ENCODE results near the gene SGCD.

SGCD gene

GRCh38 chr5:156326718-156327259, at the start of gene SGCD:
SGCD (plus strand) TSS chr5:156327164.
- DNase-seq = peak; percentile 53 to 79

- no peak for DNase-seq
These were observed 49.7 kb upstream of the SGCD start for GRCh38 chr5:156277290-156277689.

- no peak for DNase-seq
These were observed 31.5 kb upstream of the SGCD start for GRCh38 chr5:156295431-156295830.

GRCh38 chr5:156310115-156310514, 16.8 kb upstream of the SGCD start:
- DNase-seq = no peak

GRCh38 chr5:156312897-156313694, 13.9 kb upstream of the SGCD start:
- DNase-seq = no peak

GRCh38 chr5:156314416-156314815, 12.5 kb upstream of the SGCD start:
- DNase-seq = no peak

- DNase-seq = no peak
These were observed 4.3 kb upstream of the SGCD start for GRCh38 chr5:156322666-156323065.

- DNase-seq = peak in 1 of 2 donors; percentile 79
These were observed 332 bp downstream of the SGCD start for GRCh38 chr5:156327296-156327695.

- peak in 1 of 2 donors; percentile 8 for DNase-seq
These were observed 1.2 kb downstream of the SGCD start for GRCh38 chr5:156328161-156328560.

- DNase-seq = no peak
These were observed 1.8 kb downstream of the SGCD start for GRCh38 chr5:156328766-156329165.

GRCh38 chr5:156329171-156329611, 2.2 kb downstream of the SGCD start:
- DNase-seq = no peak

GRCh38 chr5:156330141-156330870, 3.3 kb downstream of the SGCD start:
- DNase-seq = no peak

GRCh38 chr5:156331181-156331580, 4.2 kb downstream of the SGCD start:
- DNase-seq = no peak

- DNase-seq = no peak
These were observed 4.9 kb downstream of the SGCD start for GRCh38 chr5:156331845-156332244.

- no peak for DNase-seq
These were observed 5.3 kb downstream of the SGCD start for GRCh38 chr5:156332245-156332644.

- DNase-seq = no peak
These were observed 12.3 kb downstream of the SGCD start for GRCh38 chr5:156339139-156339841.

- no peak for DNase-seq
These were observed 13.9 kb downstream of the SGCD start for GRCh38 chr5:156340893-156341292.

GRCh38 chr5:156350256-156350655, 23.3 kb downstream of the SGCD start:
- no peak for DNase-seq

- DNase-seq = no peak
These were observed 24.5 kb downstream of the SGCD start for GRCh38 chr5:156351423-156351822.

- no peak for DNase-seq
These were observed 27.6 kb downstream of the SGCD start for GRCh38 chr5:156354571-156354970.

GRCh38 chr5:156356238-156356637, 29.3 kb downstream of the SGCD start:
- no peak for DNase-seq

- DNase-seq = no peak
These were observed 32.5 kb downstream of the SGCD start for GRCh38 chr5:156359476-156359875.

GRCh38 chr5:156361436-156362109, 34.6 kb downstream of the SGCD start:
- no peak for DNase-seq

Data from hippocampal formation (tissue), 2 donors.